GM23338 (cell line): ENCODE results near the gene ORAI3. TPM values are rescaled to one million over a fixed set of nuclear protein-coding genes. Genes with fewer than 3 reads are reported as not detected.

Source experiments
- ATAC-seq: fragments of 200-7000 bp; cut with Tn5 transposase; 3 replicates; pipeline ENCODE4 v1.9.1; 2020
- DNase-seq: peaks from one replicate; pipeline ENCODE4 v3.0.0-alpha.2; 2015; ENCODE audit warnings: low spot score
- H2AFZ ChIP-seq: fragments of 200-600 bp; sonication (generic); 2 replicates; pipeline ENCODE4 v1.8.0; 2016; ENCODE audit warnings: antibody characterized with exemption, mild to moderate bottlenecking, moderate library complexity
- H3F3A ChIP-seq: fragments of 200-600 bp; sonication (generic); replicated peaks from 2 replicates; pipeline ENCODE4 v1.8.0; 2017; ENCODE audit warnings: antibody characterized with exemption, mixed run types, low read depth
- H3K27ac ChIP-seq: fragments of 200-600 bp; sonication (generic); 2 replicates; pipeline ENCODE4 v1.6.1; 2016; ENCODE audit warnings: low read depth
- H3K27me3 ChIP-seq: fragments of 200-600 bp; sonication (generic); 2 replicates; pipeline ENCODE4 v1.8.0; 2016; ENCODE audit warnings: mild to moderate bottlenecking, mixed run types, moderate library complexity; ENCODE audit not compliant: insufficient read depth
- H3K36me3 ChIP-seq: fragments of 200-600 bp; sonication (generic); 2 replicates; pipeline ENCODE4 v1.8.0; 2016; ENCODE audit warnings: mild to moderate bottlenecking; ENCODE audit not compliant: insufficient read depth
- H3K4me1 ChIP-seq: fragments of 200-600 bp; sonication (generic); 2 replicates; pipeline ENCODE4 v1.8.0; 2016; ENCODE audit warnings: mild to moderate bottlenecking, moderate library complexity; ENCODE audit not compliant: insufficient read depth
- H3K4me2 ChIP-seq: fragments of 200-600 bp; sonication (generic); 2 replicates; pipeline ENCODE4 v1.7.1; 2017; ENCODE audit warnings: mixed run types
- H3K4me3 ChIP-seq: fragments of 200-600 bp; sonication (generic); 2 replicates; pipeline ENCODE4 v1.6.1; 2016; ENCODE audit warnings: mixed run types
- H3K79me2 ChIP-seq: fragments of 200-600 bp; sonication (generic); replicated peaks from 2 replicates; pipeline ENCODE4 v1.8.0; 2017; ENCODE audit warnings: mild to moderate bottlenecking; ENCODE audit not compliant: insufficient read depth
- H3K9me2 ChIP-seq: fragments of 200-600 bp; sonication (generic); 2 replicates; pipeline ENCODE4 v1.8.0; 2017; ENCODE audit not compliant: insufficient read depth
- H4K20me1 ChIP-seq: fragments of 200-600 bp; sonication (generic); replicated peaks from 2 replicates; pipeline ENCODE4 v1.8.0; 2017; ENCODE audit warnings: mild to moderate bottlenecking; ENCODE audit not compliant: insufficient read depth
- H3K27ac Mint-ChIP-seq: 2 replicates; pipeline ENCODE4 v1.8.0; 2020; ENCODE audit warnings: inconsistent platforms, mild to moderate bottlenecking, moderate library complexity, mixed read lengths
- H3K27me3 Mint-ChIP-seq: 3 replicates; pipeline ENCODE4 v1.8.0; 2022; ENCODE audit warnings: low read depth, mild to moderate bottlenecking, moderate library complexity, mixed read lengths, inconsistent platforms; ENCODE audit not compliant: insufficient read depth, poor library complexity
- H3K36me3 Mint-ChIP-seq: 3 replicates; pipeline ENCODE4 v1.8.0; 2021; ENCODE audit warnings: low read depth, mild to moderate bottlenecking, inconsistent platforms, moderate library complexity, mixed read lengths
- H3K4me1 Mint-ChIP-seq: 3 replicates; pipeline ENCODE4 v1.8.0; 2020; ENCODE audit warnings: mild to moderate bottlenecking, inconsistent platforms, mixed read lengths
- H3K4me3 Mint-ChIP-seq: 3 replicates; pipeline ENCODE4 v1.8.0; 2021; ENCODE audit warnings: moderate library complexity, mild to moderate bottlenecking, inconsistent platforms, mixed read lengths
- H3K9me3 Mint-ChIP-seq: 3 replicates; pipeline ENCODE4 v1.8.0; 2020; ENCODE audit warnings: moderate library complexity, mild to moderate bottlenecking, inconsistent platforms, mixed read lengths
- EZH2phosphoT487 ChIP-seq: fragments of 200-600 bp; sonication (generic); IDR thresholded peaks from one replicate; pipeline ENCODE4 v1.8.1; 2018; ENCODE audit warnings: antibody characterized with exemption; ENCODE audit not compliant: unreplicated experiment
- JUNB ChIP-seq: IDR thresholded peaks from one replicate; pipeline ENCODE4 v1.6.1; 2016; ENCODE audit warnings: antibody characterized with exemption; ENCODE audit not compliant: unreplicated experiment
- STAT1 ChIP-seq: IDR thresholded peaks from one replicate; pipeline ENCODE4 v1.6.1; 2016; ENCODE audit warnings: antibody characterized with exemption; ENCODE audit not compliant: unreplicated experiment
- ZNF331 ChIP-seq: fragments of 250-450 bp; sonication (Bioruptor Pico); IDR thresholded peaks from 2 replicates; pipeline ENCODE4 v1.5.0; 2020; ENCODE audit warnings: low read depth, mild to moderate bottlenecking, moderate library complexity
- polyA plus RNA-seq: library from polyadenylated mRNA; unstranded; fragments of >200 nt; fragmentation: Nextera tagmentation; extraction: Ambion mirVana; gene quantifications from 2 replicates; pipeline ENCODE4 v1.2.1, GENCODE V29; 2016
- total RNA-seq: library from RNA; depleted of rRNA; stranded (reverse); fragments of >200 nt; shearing (Covaris generic); gene quantifications from 2 replicates; pipeline ENCODE4 v1.2.3, GENCODE V29; 2014
- TF ChIP-seq, protein P1 (sequence below): fragments of 250-450 bp; sonication (Bioruptor Pico); IDR thresholded peaks from 2 replicates; pipeline ENCODE4 v1.5.0; 2020; ENCODE audit warnings: mild to moderate bottlenecking, moderate library complexity
- TF ChIP-seq, protein P2 (sequence below): IDR thresholded peaks from one replicate; pipeline ENCODE4 v1.6.1; 2018; ENCODE audit warnings: antibody characterized with exemption; ENCODE audit not compliant: unreplicated experiment

The ORAI3 gene
- total and polyA plus RNA-seq, 2 experiments from 2014 or later = 6.9 to 15.9 TPM

DNA sequence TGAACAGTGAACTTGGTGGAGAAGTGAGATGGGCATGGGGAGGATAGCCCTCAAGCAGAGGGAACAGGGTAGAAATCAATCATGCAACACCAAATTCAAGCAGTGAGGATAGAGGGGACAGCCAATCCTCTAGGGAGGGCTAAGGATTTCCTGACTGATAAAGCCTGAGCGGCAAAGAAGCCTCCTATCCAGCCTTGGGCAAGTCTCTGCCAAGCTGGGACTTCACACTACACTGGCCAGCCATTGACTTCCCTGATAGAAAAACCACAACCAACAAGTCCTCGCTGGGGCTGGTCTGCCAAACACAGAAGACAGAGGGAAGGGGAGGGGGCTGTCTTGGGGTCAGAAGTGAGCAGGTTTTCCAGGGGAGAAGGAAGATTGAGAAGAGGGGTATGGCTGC is 28.0 kb upstream of the ORAI3 start (continued):
- TF ChIP-seq, protein P1, sequence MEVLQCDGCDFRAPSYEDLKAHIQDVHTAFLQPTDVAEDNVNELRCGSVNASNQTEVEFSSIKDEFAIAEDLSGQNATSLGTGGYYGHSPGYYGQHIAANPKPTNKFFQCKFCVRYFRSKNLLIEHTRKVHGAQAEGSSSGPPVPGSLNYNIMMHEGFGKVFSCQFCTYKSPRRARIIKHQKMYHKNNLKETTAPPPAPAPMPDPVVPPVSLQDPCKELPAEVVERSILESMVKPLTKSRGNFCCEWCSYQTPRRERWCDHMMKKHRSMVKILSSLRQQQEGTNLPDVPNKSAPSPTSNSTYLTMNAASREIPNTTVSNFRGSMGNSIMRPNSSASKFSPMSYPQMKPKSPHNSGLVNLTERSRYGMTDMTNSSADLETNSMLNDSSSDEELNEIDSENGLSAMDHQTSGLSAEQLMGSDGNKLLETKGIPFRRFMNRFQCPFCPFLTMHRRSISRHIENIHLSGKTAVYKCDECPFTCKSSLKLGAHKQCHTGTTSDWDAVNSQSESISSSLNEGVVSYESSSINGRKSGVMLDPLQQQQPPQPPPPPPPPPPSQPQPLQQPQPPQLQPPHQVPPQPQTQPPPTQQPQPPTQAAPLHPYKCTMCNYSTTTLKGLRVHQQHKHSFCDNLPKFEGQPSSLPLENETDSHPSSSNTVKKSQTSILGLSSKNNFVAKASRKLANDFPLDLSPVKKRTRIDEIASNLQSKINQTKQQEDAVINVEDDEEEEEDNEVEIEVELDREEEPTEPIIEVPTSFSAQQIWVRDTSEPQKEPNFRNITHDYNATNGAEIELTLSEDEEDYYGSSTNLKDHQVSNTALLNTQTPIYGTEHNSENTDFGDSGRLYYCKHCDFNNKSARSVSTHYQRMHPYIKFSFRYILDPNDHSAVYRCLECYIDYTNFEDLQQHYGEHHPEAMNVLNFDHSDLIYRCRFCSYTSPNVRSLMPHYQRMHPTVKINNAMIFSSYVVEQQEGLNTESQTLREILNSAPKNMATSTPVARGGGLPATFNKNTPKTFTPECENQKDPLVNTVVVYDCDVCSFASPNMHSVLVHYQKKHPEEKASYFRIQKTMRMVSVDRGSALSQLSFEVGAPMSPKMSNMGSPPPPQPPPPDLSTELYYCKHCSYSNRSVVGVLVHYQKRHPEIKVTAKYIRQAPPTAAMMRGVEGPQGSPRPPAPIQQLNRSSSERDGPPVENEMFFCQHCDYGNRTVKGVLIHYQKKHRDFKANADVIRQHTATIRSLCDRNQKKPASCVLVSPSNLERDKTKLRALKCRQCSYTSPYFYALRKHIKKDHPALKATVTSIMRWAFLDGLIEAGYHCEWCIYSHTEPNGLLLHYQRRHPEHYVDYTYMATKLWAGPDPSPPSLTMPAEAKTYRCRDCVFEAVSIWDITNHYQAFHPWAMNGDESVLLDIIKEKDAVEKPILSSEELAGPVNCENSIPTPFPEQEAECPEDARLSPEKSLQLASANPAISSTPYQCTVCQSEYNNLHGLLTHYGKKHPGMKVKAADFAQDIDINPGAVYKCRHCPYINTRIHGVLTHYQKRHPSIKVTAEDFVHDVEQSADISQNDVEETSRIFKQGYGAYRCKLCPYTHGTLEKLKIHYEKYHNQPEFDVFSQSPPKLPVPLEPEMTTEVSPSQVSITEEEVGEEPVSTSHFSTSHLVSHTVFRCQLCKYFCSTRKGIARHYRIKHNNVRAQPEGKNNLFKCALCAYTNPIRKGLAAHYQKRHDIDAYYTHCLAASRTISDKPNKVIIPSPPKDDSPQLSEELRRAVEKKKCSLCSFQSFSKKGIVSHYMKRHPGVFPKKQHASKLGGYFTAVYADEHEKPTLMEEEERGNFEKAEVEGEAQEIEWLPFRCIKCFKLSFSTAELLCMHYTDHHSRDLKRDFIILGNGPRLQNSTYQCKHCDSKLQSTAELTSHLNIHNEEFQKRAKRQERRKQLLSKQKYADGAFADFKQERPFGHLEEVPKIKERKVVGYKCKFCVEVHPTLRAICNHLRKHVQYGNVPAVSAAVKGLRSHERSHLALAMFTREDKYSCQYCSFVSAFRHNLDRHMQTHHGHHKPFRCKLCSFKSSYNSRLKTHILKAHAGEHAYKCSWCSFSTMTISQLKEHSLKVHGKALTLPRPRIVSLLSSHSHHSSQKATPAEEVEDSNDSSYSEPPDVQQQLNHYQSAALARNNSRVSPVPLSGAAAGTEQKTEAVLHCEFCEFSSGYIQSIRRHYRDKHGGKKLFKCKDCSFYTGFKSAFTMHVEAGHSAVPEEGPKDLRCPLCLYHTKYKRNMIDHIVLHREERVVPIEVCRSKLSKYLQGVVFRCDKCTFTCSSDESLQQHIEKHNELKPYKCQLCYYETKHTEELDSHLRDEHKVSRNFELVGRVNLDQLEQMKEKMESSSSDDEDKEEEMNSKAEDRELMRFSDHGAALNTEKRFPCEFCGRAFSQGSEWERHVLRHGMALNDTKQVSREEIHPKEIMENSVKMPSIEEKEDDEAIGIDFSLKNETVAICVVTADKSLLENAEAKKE = no peak
- TF ChIP-seq STAT1 = no peak
- no peak for TF ChIP-seq EZH2phosphoT487

DNA sequence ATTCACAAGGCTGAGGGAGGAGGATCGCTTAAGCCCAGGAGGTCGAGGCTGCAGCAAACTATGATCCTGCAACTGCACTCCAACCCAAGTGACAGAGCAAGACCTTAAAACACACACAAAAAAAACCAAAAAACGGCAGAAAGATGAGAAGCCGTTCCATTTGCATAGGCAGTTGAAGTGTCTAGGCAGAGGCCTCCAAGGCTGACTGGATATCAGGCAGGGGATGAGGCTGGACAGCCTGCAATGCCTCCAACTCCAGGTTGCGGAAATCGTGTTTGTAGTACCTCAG is 27.5 kb upstream of the ORAI3 start:
- Mint-ChIP-seq H3K36me3 (peaks cover 6% of the 10 kb centered on the region), H3K27ac (no peak overlapping the region), H3K4me3 (peak overlapping the region; percentile 99), H3K27me3 (peaks cover 21% of the 10 kb centered on the region), H3K4me1 (peaks cover 12% of the 10 kb centered on the region), H3K9me3 (no peaks in the 10 kb centered on the region)
- no peaks in the 10 kb centered on the region for H3K36me3 ChIP-seq
- ATAC-seq (no peak), DNase-seq (no peak)
- H3F3A ChIP-seq = peaks cover 5% of the 10 kb centered on the region; the same call in 1 of the 2 replicates
- peaks cover 4% of the 10 kb centered on the region; the same call in 1 of the 2 replicates for H4K20me1 ChIP-seq
- H3K27ac ChIP-seq = no peak overlapping the region
- H3K9me2 ChIP-seq = no peaks in the 10 kb centered on the region
- peak overlapping the region; percentile 18; the same call in 1 of the 2 replicates for H3K4me3 ChIP-seq
- no peak overlapping the region for H3K4me2 ChIP-seq
- no peaks in the 10 kb centered on the region for H3K27me3 ChIP-seq
- peaks cover 18% of the 10 kb centered on the region for H3K79me2 ChIP-seq
- no peak overlapping the region for H2AFZ ChIP-seq
- H3K4me1 ChIP-seq = peaks cover 8% of the 10 kb centered on the region; the same call in 1 of the 2 replicates
- TF ChIP-seq ZNF331 (no peak), JUNB (no peak)
- TF ChIP-seq, protein P1 = no peak
- TF ChIP-seq, protein P2, sequence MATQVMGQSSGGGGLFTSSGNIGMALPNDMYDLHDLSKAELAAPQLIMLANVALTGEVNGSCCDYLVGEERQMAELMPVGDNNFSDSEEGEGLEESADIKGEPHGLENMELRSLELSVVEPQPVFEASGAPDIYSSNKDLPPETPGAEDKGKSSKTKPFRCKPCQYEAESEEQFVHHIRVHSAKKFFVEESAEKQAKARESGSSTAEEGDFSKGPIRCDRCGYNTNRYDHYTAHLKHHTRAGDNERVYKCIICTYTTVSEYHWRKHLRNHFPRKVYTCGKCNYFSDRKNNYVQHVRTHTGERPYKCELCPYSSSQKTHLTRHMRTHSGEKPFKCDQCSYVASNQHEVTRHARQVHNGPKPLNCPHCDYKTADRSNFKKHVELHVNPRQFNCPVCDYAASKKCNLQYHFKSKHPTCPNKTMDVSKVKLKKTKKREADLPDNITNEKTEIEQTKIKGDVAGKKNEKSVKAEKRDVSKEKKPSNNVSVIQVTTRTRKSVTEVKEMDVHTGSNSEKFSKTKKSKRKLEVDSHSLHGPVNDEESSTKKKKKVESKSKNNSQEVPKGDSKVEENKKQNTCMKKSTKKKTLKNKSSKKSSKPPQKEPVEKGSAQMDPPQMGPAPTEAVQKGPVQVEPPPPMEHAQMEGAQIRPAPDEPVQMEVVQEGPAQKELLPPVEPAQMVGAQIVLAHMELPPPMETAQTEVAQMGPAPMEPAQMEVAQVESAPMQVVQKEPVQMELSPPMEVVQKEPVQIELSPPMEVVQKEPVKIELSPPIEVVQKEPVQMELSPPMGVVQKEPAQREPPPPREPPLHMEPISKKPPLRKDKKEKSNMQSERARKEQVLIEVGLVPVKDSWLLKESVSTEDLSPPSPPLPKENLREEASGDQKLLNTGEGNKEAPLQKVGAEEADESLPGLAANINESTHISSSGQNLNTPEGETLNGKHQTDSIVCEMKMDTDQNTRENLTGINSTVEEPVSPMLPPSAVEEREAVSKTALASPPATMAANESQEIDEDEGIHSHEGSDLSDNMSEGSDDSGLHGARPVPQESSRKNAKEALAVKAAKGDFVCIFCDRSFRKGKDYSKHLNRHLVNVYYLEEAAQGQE = no peak
